ENCODE data around the gene EFCAB14. TPM values are rescaled to one million over a fixed set of nuclear protein-coding genes. Genes with fewer than 3 reads are reported as not detected.
A peak's percentile ranks its signal among the peaks of the same experiment; 100 is the strongest.

EFCAB14 gene
- total RNA-seq, 1 donor from 2014 or later: 99.8 TPM

DNA sequence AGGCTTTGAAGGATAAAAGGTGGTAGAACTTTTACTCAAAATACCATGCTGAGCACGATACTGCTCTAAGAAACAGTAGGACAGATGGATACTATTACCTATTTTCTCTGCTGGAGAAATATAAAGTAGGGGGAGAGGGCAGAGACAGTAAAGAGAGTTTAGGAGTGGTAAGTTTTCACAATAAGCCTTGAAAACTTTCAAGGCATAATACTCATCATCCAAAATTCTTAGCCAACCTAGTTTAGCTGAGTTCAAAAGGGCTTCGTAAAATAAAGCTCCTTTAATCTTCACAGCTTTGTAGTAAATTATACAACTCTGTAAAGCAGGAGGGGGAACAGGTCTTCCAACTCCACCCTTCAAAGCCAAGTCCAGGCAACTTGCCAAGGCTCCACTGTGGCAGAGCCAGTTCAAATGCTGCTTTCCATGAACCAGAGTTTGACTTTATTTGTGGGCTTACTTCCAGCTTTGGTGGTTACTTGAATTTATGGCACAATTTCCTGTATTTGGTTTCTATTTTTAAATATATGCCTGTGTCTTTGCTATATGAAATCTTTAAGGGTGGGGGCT lies 31.7 kb downstream of the EFCAB14 start:
- H3K27me3 ChIP-seq: no peaks in the 10 kb centered on the region
- H3K36me3 ChIP-seq: peaks cover 72 to 90% of the 10 kb centered on the region in 2 donors
- DNase-seq (ENCODE audit: low spot score in 2 of 2): peak in 1 of 2 donors; percentile 68

DNA sequence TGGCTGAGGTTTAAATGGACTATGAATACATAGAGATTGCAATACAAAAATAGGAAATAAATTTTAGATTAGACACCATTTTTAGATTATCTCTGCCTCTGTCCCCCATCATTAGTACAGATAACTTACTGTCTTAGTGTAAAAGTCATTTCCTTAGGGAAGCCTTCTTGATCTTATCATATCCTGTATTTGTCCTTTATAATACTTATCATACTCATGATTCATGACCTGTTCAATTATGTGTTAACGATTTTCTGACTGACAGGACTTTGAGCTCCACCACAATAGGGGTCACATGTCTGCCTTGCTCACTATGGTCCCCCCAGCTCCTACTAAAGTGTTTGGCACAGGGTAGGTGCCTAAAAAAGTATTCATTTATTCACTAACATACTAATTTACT lies 32.7 kb downstream of the EFCAB14 start:
- no peak overlapping the region for H3K27ac ChIP-seq

More for the DNA sequence above, 31.7 kb downstream of the EFCAB14 start:
- TF ChIP-seq, protein P1, sequence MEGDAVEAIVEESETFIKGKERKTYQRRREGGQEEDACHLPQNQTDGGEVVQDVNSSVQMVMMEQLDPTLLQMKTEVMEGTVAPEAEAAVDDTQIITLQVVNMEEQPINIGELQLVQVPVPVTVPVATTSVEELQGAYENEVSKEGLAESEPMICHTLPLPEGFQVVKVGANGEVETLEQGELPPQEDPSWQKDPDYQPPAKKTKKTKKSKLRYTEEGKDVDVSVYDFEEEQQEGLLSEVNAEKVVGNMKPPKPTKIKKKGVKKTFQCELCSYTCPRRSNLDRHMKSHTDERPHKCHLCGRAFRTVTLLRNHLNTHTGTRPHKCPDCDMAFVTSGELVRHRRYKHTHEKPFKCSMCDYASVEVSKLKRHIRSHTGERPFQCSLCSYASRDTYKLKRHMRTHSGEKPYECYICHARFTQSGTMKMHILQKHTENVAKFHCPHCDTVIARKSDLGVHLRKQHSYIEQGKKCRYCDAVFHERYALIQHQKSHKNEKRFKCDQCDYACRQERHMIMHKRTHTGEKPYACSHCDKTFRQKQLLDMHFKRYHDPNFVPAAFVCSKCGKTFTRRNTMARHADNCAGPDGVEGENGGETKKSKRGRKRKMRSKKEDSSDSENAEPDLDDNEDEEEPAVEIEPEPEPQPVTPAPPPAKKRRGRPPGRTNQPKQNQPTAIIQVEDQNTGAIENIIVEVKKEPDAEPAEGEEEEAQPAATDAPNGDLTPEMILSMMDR (IDR thresholded peaks at IDR 0.05): no peak
- peak overlapping the region in 1 of 2 donors; percentile 60 for H3K27ac ChIP-seq
- intact Hi-C loops (cut with DNase I): no loop called here
- H3K4me1 ChIP-seq: peaks cover 0 to 4% of the 10 kb centered on the region in 2 donors
- no peak overlapping the region for H3K4me3 ChIP-seq
- H3K9me3 ChIP-seq: no peaks in the 10 kb centered on the region

DNA sequence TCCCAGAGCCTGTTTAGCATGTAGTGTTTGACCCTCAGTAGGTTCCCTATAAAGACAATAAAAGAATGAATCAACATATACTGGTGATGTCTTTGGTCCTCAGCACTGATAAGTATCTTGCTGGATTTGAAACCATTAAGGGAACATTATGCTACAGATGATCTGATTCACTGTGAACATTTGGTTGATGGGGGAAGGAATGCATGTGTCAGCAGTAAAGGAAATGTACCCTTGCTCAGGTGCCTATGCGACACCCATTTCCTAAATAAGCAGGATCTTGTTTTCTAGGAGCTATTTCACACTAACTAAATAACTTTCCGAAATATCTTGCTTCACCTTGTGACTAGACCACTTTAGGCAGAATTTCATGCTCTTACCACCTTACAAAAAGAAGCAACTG lies 34.2 kb downstream of the EFCAB14 start:
- Histone ChIP-seq H3K4me3 (no peak overlapping the region), H3K9me3 (no peaks in the 10 kb centered on the region), H3K36me3 (peaks cover 83 to 94% of the 10 kb centered on the region in 2 donors), H3K27me3 (no peaks in the 10 kb centered on the region), H3K4me1 (peaks cover 0 to 4% of the 10 kb centered on the region in 2 donors), H3K27ac (no peak overlapping the region)
- TF ChIP-seq, protein P1 (IDR thresholded peaks at IDR 0.05): no peak
- DNase-seq (ENCODE audit: low spot score in 2 of 2): no peak
- intact Hi-C loops (cut with DNase I): no loop called here

More for the DNA sequence above, 32.7 kb downstream of the EFCAB14 start:
- H3K36me3 ChIP-seq: peaks cover 79 to 93% of the 10 kb centered on the region in 2 donors
- H3K4me3 ChIP-seq: no peak overlapping the region
- no peaks in the 10 kb centered on the region for H3K9me3 ChIP-seq
- H3K27me3 ChIP-seq: no peaks in the 10 kb centered on the region
- DNase-seq (ENCODE audit: low spot score in 2 of 2): no peak
- H3K4me1 ChIP-seq: peaks cover 0 to 4% of the 10 kb centered on the region in 2 donors
- TF ChIP-seq, protein P1 (IDR thresholded peaks at IDR 0.05): no peak
- intact Hi-C loops (cut with DNase I): no loop called here

DNA sequence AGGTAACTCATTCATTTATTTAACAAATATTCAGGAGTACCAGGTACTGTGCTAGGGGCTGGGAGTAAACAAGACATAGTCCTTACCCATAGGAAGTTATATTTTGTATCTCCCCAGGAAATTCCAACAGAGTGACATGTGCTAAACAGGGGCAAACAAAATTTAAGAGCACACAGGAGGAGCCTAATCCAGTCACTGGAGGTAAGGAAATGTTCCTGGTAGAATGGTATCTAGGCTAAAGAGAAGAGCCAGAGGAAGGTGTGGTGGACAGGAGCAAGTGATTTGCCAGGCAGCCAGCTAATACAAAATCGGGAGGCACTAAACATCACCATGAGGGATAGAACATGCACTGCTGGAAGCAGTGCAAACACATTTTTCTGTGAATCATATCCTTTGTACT lies 36.9 kb downstream of the EFCAB14 start:
- Histone ChIP-seq H3K9me3 (no peaks in the 10 kb centered on the region), H3K36me3 (peaks cover 85 to 97% of the 10 kb centered on the region in 2 donors), H3K4me3 (no peak overlapping the region), H3K4me1 (peaks cover 0 to under 1% of the 10 kb centered on the region in 2 donors), H3K27me3 (no peaks in the 10 kb centered on the region), H3K27ac (no peak overlapping the region)
- TF ChIP-seq, protein P1 (IDR thresholded peaks at IDR 0.05): no peak
- intact Hi-C loops (cut with DNase I): no loop called here
- no peak for DNase-seq (ENCODE audit: low spot score in 2 of 2)

DNA sequence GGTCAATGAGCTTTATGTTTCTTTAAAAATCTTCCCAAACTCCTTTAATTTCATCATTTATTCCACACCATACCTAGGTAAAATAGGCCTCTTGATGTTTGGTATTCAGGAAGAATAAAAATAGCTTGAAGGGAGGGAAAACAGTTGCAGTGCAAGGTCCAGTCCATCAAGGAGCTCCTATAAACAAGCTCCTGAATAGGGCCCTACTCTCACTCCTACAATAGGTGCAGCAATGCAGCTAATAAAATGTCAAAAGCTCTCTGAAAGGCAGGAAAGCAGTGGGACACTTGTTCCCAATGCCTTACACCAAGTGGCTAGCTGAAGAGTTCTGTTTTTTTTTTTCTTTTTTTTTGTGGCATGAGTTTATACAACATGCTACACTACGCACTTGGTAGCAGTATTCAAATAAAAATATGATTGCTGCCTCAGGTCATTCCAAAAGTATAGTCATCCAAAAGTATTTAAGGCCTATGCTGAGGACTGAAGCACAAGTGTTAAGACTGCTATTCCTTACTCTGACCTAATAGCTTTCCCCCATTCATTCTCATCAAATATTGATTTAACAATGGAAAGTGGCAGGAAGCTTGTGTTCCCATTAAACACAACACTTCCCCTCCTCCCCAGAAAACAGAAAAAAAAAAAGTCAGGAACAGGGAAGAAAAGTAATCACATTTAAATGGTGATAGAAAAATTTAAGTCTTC lies 37.4 kb downstream of the EFCAB14 start:
- Histone ChIP-seq H3K36me3 (peaks cover 85 to 97% of the 10 kb centered on the region in 2 donors), H3K4me3 (no peak overlapping the region), H3K4me1 (no peaks in the 10 kb centered on the region), H3K27me3 (no peaks in the 10 kb centered on the region), H3K27ac (no peak overlapping the region), H3K9me3 (no peaks in the 10 kb centered on the region)
- no peak for DNase-seq (ENCODE audit: low spot score in 2 of 2)
- intact Hi-C loops (cut with DNase I): no loop called here
- TF ChIP-seq, protein P1 (IDR thresholded peaks at IDR 0.05): no peak

Data from ascending aorta (tissue), 2 donors.